ENCODE data around the gene MEGF8. TPM values are rescaled to one million over a fixed set of nuclear protein-coding genes. Genes with fewer than 3 reads are reported as not detected.

MEGF8 gene
- total and polyA plus RNA-seq, 2 of the 13 experiments (the other 11 are each of a cell fraction or from before 2014, with no cell fraction given), result 4.0 to 8.8 TPM

DNA sequence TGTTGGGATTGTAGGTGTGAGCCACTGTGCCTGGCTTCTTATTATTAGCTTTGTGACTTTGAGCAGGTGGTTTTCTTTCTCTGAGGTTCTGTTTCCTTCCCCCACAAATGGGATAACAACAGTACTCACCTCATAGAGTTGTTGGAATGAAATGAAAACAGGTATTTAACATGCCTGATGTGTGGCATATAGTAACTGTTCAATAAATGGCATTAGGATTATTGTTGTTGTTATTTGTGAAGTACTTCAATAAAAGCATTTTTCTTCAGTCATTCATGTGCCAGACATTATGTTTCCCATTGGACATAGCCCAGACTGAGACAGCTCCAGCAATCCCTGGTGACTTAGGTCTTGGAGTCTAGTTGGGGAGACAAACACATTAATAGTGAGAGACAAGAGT is 1.5 kb downstream of the MEGF8 start:
- Histone ChIP-seq H3K9me3 (ENCODE audit: low read length) (no peaks in the 10 kb centered on the region), H3K27ac (ENCODE audit: extremely low read length, insufficient read depth, low read length) (no peak overlapping the region), H4K20me1 (ENCODE audit: insufficient read depth, low read length) (no peaks in the 10 kb centered on the region), H3K4me3 (replicated peaks in 1 of 3; ENCODE audit: insufficient read depth in 1 of 3, low read depth in 2 of 3, low read length in 3 of 3) (peak overlapping the region in 1 of 3 experiments; percentile 92; a peak in 2 of 6 replicates), H3K27me3 (ENCODE audit: control insufficient read depth in 1 of 2, insufficient read depth in 2 of 2, low read length in 2 of 2) (peaks cover 0 to 3% of the 10 kb centered on the region in 2 experiments; a peak in 1 of 5 replicates), H3K36me3 (replicated peaks in 1 of 2; ENCODE audit: control insufficient read depth in 1 of 2, insufficient read depth in 2 of 2, low read length in 2 of 2) (no peaks in the 10 kb centered on the region), H3K4me1 (ENCODE audit: insufficient read depth, low read length) (peaks cover 24% of the 10 kb centered on the region), H2AFZ (ENCODE audit: low read length) (no peak overlapping the region), H3K79me2 (ENCODE audit: insufficient read depth, low read length) (peaks cover 21% of the 10 kb centered on the region), H3K4me2 (ENCODE audit: low read depth, low read length) (peak overlapping the region; percentile 98), H3K9ac (ENCODE audit: insufficient read depth, low read depth, low read length) (peak overlapping the region; percentile 81; the same call in 1 of the 2 replicates)
- FAIRE-seq, result no peak
- in situ Hi-C loops (cut with HindIII; ENCODE audit: extremely low pct_ligation_motif_present, low pct_unique_long_range_greater_than_20kb) (no loop called here), intact Hi-C loops (cut with micrococcal nuclease; ENCODE audit: unreplicated experiment) (no loop called here)
- DNase-seq (ENCODE audit: low spot score), result no peak
- BruUV-seq (replicated peaks), result no TSS peak
- ChIA-PET CTCF (ENCODE audit: low intra/inter-chr PET ratio, low total read pairs) (no interaction called here), POLR2A (no interaction called here)
- TF ChIP-seq KDM6A (CRISPR knock-in tag; IDR thresholded peaks at IDR 0.05; ENCODE audit: low read depth) (no peak), FOSL2 (CRISPR knock-in tag; IDR thresholded peaks at IDR 0.05) (no peak), ARNT2 (CRISPR knock-in tag; IDR thresholded peaks at IDR 0.05; ENCODE audit: low read depth) (no peak), MYC (CRISPR knock-in tag; IDR thresholded peaks at IDR 0.05; ENCODE audit: borderline replicate concordance) (no peak), ZNF235 (CRISPR knock-in tag; IDR thresholded peaks at IDR 0.05; ENCODE audit: borderline replicate concordance) (no peak)
- no peak for ATAC-seq

DNA sequence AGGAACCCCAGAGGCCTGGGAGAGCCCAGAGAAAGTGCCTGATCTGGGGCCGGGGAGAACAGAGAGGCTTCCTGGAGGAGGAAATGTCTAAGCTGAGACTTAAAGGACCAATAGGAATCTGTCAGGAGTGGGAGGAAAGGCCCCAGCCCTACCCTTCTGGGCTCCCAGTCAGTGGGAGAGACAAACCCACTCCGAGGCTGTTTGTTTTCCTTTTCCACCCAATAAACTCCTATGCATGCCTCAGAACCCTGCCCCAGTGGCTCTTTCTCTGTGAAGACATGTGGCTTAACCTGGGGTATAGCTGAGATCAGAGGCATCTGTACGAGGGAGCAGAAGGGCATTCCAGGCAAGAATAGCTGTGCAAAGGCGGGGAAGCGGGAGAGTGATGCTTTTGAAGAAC is 1.9 kb downstream of the MEGF8 start:
- CTCF ChIA-PET (ENCODE audit: low intra/inter-chr PET ratio, low total read pairs), result no interaction called here
- H3K4me1 ChIP-seq (ENCODE audit: insufficient read depth, low read length), result peaks cover 24% of the 10 kb centered on the region
- H3K4me2 ChIP-seq (ENCODE audit: low read depth, low read length), result peak overlapping the region; percentile 98
- H3K9ac ChIP-seq (ENCODE audit: insufficient read depth, low read depth, low read length), result peak overlapping the region; percentile 81; the same call in 1 of the 2 replicates
- no peaks in the 10 kb centered on the region for H3K36me3 ChIP-seq (replicated peaks in 1 of 2; ENCODE audit: control insufficient read depth in 1 of 2, insufficient read depth in 2 of 2, low read length in 2 of 2)
- H3K27ac ChIP-seq (ENCODE audit: extremely low read length, insufficient read depth, low read length), result no peak overlapping the region
- H4K20me1 ChIP-seq (ENCODE audit: insufficient read depth, low read length), result no peaks in the 10 kb centered on the region
- H3K27me3 ChIP-seq (ENCODE audit: control insufficient read depth in 1 of 2, insufficient read depth in 2 of 2, low read length in 2 of 2), result no peaks in the 10 kb centered on the region; a peak in 1 of 5 replicates
- peak overlapping the region in 1 of 3 experiments; percentile 16; a peak in 1 of 6 replicates for H3K4me3 ChIP-seq (replicated peaks in 1 of 3; ENCODE audit: insufficient read depth in 1 of 3, low read depth in 2 of 3, low read length in 3 of 3)
- no peak for DNase-seq (ENCODE audit: low spot score)
- no peak for FAIRE-seq
- intact Hi-C loops (cut with micrococcal nuclease; ENCODE audit: unreplicated experiment) (no loop called here), in situ Hi-C loops (cut with HindIII; ENCODE audit: extremely low pct_ligation_motif_present, low pct_unique_long_range_greater_than_20kb) (no loop called here)
- ATAC-seq, result no peak
- POLR2A ChIA-PET, result no interaction called here
- no peaks in the 10 kb centered on the region for H3K9me3 ChIP-seq (ENCODE audit: low read length)
- H3K79me2 ChIP-seq (ENCODE audit: insufficient read depth, low read length), result peaks cover 21% of the 10 kb centered on the region
- no peak overlapping the region for H2AFZ ChIP-seq (ENCODE audit: low read length)
- WGBS (ENCODE audit: low lambda C conversion rate), result 69% methylated on average over 5 of the region's 5 CpGs
- no TSS peak for BruUV-seq (replicated peaks)
- TF ChIP-seq ZNF143 (CRISPR knock-in tag; IDR thresholded peaks at IDR 0.05) (no peak), TMF1 (CRISPR knock-in tag; IDR thresholded peaks at IDR 0.05; ENCODE audit: low read depth) (no peak), ZNF562 (CRISPR knock-in tag; IDR thresholded peaks at IDR 0.05; ENCODE audit: borderline replicate concordance) (no peak), ZNF496 (CRISPR knock-in tag; IDR thresholded peaks at IDR 0.05; ENCODE audit: insufficient replicate concordance) (no peak), ZNF225 (CRISPR knock-in tag; IDR thresholded peaks at IDR 0.05) (no peak), CHD2 (IDR thresholded peaks at IDR 0.05; ENCODE audit: low read depth, low read length) (no peak)
- TF ChIP-seq, protein P1, sequence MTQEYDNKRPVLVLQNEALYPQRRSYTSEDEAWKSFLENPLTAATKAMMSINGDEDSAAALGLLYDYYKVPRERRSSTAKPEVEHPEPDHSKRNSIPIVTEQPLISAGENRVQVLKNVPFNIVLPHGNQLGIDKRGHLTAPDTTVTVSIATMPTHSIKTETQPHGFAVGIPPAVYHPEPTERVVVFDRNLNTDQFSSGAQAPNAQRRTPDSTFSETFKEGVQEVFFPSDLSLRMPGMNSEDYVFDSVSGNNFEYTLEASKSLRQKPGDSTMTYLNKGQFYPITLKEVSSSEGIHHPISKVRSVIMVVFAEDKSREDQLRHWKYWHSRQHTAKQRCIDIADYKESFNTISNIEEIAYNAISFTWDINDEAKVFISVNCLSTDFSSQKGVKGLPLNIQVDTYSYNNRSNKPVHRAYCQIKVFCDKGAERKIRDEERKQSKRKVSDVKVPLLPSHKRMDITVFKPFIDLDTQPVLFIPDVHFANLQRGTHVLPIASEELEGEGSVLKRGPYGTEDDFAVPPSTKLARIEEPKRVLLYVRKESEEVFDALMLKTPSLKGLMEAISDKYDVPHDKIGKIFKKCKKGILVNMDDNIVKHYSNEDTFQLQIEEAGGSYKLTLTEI (CRISPR knock-in tag; conservative IDR thresholded peaks at IDR 0.05), result no peak
- TF ChIP-seq, protein P2, sequence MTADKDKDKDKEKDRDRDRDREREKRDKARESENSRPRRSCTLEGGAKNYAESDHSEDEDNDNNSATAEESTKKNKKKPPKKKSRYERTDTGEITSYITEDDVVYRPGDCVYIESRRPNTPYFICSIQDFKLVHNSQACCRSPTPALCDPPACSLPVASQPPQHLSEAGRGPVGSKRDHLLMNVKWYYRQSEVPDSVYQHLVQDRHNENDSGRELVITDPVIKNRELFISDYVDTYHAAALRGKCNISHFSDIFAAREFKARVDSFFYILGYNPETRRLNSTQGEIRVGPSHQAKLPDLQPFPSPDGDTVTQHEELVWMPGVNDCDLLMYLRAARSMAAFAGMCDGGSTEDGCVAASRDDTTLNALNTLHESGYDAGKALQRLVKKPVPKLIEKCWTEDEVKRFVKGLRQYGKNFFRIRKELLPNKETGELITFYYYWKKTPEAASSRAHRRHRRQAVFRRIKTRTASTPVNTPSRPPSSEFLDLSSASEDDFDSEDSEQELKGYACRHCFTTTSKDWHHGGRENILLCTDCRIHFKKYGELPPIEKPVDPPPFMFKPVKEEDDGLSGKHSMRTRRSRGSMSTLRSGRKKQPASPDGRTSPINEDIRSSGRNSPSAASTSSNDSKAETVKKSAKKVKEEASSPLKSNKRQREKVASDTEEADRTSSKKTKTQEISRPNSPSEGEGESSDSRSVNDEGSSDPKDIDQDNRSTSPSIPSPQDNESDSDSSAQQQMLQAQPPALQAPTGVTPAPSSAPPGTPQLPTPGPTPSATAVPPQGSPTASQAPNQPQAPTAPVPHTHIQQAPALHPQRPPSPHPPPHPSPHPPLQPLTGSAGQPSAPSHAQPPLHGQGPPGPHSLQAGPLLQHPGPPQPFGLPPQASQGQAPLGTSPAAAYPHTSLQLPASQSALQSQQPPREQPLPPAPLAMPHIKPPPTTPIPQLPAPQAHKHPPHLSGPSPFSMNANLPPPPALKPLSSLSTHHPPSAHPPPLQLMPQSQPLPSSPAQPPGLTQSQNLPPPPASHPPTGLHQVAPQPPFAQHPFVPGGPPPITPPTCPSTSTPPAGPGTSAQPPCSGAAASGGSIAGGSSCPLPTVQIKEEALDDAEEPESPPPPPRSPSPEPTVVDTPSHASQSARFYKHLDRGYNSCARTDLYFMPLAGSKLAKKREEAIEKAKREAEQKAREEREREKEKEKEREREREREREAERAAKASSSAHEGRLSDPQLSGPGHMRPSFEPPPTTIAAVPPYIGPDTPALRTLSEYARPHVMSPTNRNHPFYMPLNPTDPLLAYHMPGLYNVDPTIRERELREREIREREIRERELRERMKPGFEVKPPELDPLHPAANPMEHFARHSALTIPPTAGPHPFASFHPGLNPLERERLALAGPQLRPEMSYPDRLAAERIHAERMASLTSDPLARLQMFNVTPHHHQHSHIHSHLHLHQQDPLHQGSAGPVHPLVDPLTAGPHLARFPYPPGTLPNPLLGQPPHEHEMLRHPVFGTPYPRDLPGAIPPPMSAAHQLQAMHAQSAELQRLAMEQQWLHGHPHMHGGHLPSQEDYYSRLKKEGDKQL (CRISPR knock-in tag; IDR thresholded peaks at IDR 0.05; ENCODE audit: low read depth), result no peak
